GM21786 (cell line): ENCODE data around the gene MKI67.

ENCODE experiments used
- ATAC-seq: cut with Tn5 transposase; IDR thresholded peaks from one replicate; pipeline ENCODE4 v1.9.1; 2021; ENCODE audit not compliant: unreplicated experiment

The MKI67 gene

GRCh38 chr10:128067691-128068397, 58.4 kb downstream of the MKI67 start:
- ATAC-seq, result no peak

GRCh38 chr10:128066870-128067382, 59.3 kb downstream of the MKI67 start:
- no peak for ATAC-seq

- no peak for ATAC-seq
These were observed 60.2 kb downstream of the MKI67 start for GRCh38 chr10:128065881-128066534.

GRCh38 chr10:128064970-128065580, 61.1 kb downstream of the MKI67 start:
- no peak for ATAC-seq

- peak; percentile 54 for ATAC-seq
These were observed 61.9 kb downstream of the MKI67 start for GRCh38 chr10:128064108-128064969.

GRCh38 chr10:128063736-128064107, 62.5 kb downstream of the MKI67 start:
- ATAC-seq, result peak; percentile 14

GRCh38 chr10:128062881-128063563, 63.2 kb downstream of the MKI67 start:
- ATAC-seq, result peak; percentile 39

- peak; percentile 10 for ATAC-seq
These were observed 63.8 kb downstream of the MKI67 start for GRCh38 chr10:128062331-128062880.

GRCh38 chr10:128061306-128062300, 64.6 kb downstream of the MKI67 start:
- no peak for ATAC-seq

GRCh38 chr10:128060341-128061250, 65.6 kb downstream of the MKI67 start:
- no peak for ATAC-seq

- no peak for ATAC-seq
These were observed 66.3 kb downstream of the MKI67 start for GRCh38 chr10:128059982-128060293.

GRCh38 chr10:128059266-128059981, 66.8 kb downstream of the MKI67 start:
- ATAC-seq, result no peak

GRCh38 chr10:128058750-128059134, 67.5 kb downstream of the MKI67 start:
- no peak for ATAC-seq

GRCh38 chr10:128058106-128058749, 68.0 kb downstream of the MKI67 start:
- ATAC-seq, result no peak

- no peak for ATAC-seq
These were observed 69.7 kb downstream of the MKI67 start for GRCh38 chr10:128056303-128057050.
